ENCODE results near the gene PDGFA. TPM values are rescaled to one million over a fixed set of nuclear protein-coding genes. Genes with fewer than 3 reads are reported as not detected.

The PDGFA gene
- total and polyA plus RNA-seq, 5 experiments from 2014 or later, result 0.21 to 0.30 TPM; not detected in 3

DNA sequence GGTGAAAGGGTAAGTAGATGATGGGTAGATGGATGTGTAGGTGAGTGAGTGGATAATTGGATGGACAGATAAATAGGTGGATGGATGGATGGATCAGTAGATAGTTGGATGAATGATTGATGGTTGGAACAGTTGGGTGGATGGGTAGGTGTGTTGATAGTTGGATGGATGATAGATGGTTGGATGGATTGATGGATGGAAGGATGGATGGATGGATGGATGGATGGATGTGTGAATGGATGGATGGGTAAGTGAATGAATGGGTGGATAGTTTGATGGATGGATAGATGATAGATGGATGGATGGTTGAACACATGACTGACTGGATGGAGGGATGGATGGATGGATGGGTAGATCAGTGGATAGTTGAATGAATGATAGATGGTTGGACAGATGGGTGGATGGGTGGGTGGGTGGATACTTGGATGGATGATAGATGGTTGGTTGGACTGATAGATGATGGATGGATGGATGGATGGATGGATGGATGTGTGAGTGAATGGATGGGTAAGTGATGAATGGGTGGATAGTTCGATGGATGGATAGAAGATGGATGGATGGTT, 37.0 kb downstream of the PDGFA start:
- no peak for ATAC-seq
- H3K36me3 Mint-ChIP-seq, result peaks cover 0 to 6% (median 0%) of the 10 kb centered on the region in 3 donors
- DNase-seq, result no peak
- H3K27ac Mint-ChIP-seq, result no peak overlapping the region
- no peak overlapping the region for H3K4me3 Mint-ChIP-seq
- peaks cover 0 to 16% (median 0%) of the 10 kb centered on the region in 9 donors for H3K9me3 Mint-ChIP-seq
- peaks cover 0 to 16% (median 8%) of the 10 kb centered on the region in 5 donors for H3K27me3 Mint-ChIP-seq
- peaks cover 0 to 2% (median 0%) of the 10 kb centered on the region in 4 donors for H3K4me1 Mint-ChIP-seq
- POLR2A ChIA-PET, result no interaction called here

DNA sequence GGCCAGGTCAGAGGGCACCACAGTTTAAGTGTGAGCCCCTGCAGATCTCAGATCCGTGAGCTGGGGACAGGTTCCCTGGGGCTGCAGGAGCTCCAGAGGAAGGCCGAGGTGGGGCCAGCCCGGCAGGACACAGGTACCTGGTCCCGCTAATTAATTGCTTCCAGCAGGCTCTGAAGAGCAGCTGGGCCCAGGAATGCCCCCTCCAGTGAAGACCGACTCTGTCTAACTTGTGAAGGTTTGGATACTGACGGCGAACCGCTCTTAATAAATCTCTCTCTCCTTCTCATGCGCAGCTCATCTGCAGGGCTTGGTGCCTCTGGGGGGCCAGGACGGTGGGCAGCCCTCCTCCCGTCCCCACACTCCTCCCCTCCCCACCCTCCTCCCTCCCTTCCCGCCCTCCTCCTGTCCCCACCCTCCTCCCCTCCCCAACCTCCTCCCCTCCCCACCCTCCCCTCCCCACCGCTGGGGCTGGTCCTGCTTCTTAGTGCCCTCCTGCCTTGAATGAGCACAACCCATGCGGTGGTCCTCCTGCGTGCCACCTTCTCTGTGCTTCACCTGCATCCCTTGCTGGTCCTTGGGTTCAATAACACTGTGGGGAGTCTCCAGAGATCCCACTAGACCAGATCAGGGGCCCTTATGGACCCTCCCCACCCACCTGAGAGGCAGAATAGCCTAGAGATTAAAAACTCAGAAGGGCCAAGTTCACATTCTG, 38.3 kb downstream of the PDGFA start:
- H3K9me3 Mint-ChIP-seq, result peaks cover 0 to 16% (median 0%) of the 10 kb centered on the region in 9 donors
- no peak overlapping the region for H3K27ac Mint-ChIP-seq
- ATAC-seq, result no peak
- POLR2A ChIA-PET, result no interaction called here
- DNase-seq, result peak in 1 of 10 donors; percentile 54
- peaks cover 0 to 6% (median 0%) of the 10 kb centered on the region in 3 donors for H3K36me3 Mint-ChIP-seq
- peaks cover 0 to 12% (median 8%) of the 10 kb centered on the region in 5 donors for H3K27me3 Mint-ChIP-seq
- peaks cover 0 to 2% (median 0%) of the 10 kb centered on the region in 4 donors for H3K4me1 Mint-ChIP-seq
- no peak overlapping the region for H3K4me3 Mint-ChIP-seq

GRCh38 chr7:480531-481218, 39.0 kb downstream of the PDGFA start:
- DNase-seq, result peak in 1 of 10 donors; percentile 59
- Mint-ChIP-seq H3K4me3 (no peak overlapping the region), H3K27ac (no peak overlapping the region), H3K36me3 (peaks cover 0 to 6% (median 0%) of the 10 kb centered on the region in 3 donors), H3K4me1 (peaks cover 0 to 2% (median 0%) of the 10 kb centered on the region in 4 donors), H3K27me3 (peaks cover 0 to 9% (median 8%) of the 10 kb centered on the region in 5 donors), H3K9me3 (peaks cover 0 to 16% (median 0%) of the 10 kb centered on the region in 9 donors)
- POLR2A ChIA-PET, result no interaction called here
- ATAC-seq, result no peak

DNA sequence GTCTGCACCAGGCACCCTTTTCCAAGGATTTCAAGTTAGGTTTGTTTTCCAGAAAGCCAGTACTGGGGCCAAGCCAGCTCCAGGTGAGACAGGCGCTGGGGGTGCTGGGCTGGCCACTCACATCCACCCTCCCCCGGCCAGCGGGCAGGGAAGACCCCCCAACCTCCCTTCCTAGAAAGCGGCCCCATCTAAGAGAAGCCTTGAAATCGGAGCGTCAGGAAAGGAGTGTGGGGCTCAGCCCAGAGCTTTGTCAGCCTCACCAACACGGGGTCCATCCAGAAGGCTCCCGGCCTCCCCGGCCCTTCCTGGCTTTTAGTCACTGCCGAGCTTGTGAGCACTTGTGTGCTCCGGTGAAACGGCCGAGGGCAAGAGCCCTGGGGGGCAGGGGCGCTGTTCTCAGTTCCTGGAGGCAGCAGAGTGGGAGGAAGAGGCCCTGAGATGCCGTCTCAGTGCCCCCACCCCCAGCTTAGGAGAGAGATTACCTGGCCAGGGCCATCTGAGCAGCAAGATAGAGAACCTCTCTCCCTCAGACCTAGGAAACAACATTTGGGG, 39.6 kb downstream of the PDGFA start:
- Mint-ChIP-seq H3K4me1 (peaks cover 0 to 2% (median 0%) of the 10 kb centered on the region in 4 donors), H3K27ac (peak overlapping the region in 1 of 10 donors; percentile 59), H3K36me3 (peaks cover 0 to 6% (median 0%) of the 10 kb centered on the region in 3 donors), H3K4me3 (no peak overlapping the region), H3K9me3 (peaks cover 0 to 16% (median 0%) of the 10 kb centered on the region in 9 donors), H3K27me3 (peaks cover 0 to 9% (median 8%) of the 10 kb centered on the region in 5 donors)
- ATAC-seq (no peak), DNase-seq (peak in 1 of 10 donors; percentile 61)
- POLR2A ChIA-PET, result no interaction called here

GRCh38 chr7:479115-479947, 40.3 kb downstream of the PDGFA start:
- POLR2A ChIA-PET, result no interaction called here
- DNase-seq, result peak in 1 of 10 donors; percentile 40
- peak overlapping the region in 2 of 10 donors; percentile 34 to 59 for H3K27ac Mint-ChIP-seq

DNA sequence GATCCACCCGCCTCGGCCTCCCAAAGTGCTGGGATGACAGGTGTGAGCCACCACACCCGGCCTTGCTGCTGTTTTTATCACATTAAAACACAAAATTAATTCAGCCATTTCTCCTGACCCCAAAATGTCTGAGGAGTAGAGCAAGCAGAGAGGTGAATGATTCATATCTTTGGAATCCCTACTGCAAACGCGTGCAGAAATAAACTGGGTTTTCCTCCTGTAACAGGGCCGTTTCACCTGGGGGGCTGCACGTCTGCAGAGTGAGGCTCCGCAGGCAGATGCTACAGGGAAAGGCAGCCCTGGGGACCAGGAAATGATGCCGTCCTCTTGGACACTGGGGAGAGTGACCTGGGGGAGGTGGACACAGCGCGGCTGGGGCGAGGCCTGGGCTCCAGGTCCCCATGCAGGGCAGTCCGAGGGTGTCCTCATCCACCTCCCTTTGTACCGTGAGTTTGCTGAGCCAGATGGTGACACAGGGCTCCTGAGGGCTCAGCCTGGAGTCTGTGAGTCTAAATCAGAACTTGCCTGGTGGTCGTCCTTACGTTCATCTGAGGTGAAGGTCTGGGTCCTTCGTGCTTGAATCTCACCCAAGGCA, 41.9 kb downstream of the PDGFA start:
- H3K4me3 Mint-ChIP-seq, result no peak overlapping the region
- peaks cover 0 to 6% (median 5%) of the 10 kb centered on the region in 5 donors for H3K27me3 Mint-ChIP-seq
- POLR2A ChIA-PET, result no interaction called here
- ATAC-seq (no peak), DNase-seq (no peak)
- H3K27ac Mint-ChIP-seq, result no peak overlapping the region
- H3K9me3 Mint-ChIP-seq, result peaks cover 0 to 12% (median 0%) of the 10 kb centered on the region in 9 donors
- peaks cover 0 to 2% (median 0%) of the 10 kb centered on the region in 4 donors for H3K4me1 Mint-ChIP-seq
- peaks cover 0 to 4% (median 0%) of the 10 kb centered on the region in 3 donors for H3K36me3 Mint-ChIP-seq

More at GRCh38 chr7:479115-479947, 40.3 kb downstream of the PDGFA start:
- Mint-ChIP-seq H3K36me3 (peaks cover 0 to 6% (median 0%) of the 10 kb centered on the region in 3 donors), H3K27me3 (peaks cover 0 to 9% (median 8%) of the 10 kb centered on the region in 5 donors), H3K4me1 (peaks cover 0 to 2% (median 0%) of the 10 kb centered on the region in 4 donors), H3K4me3 (no peak overlapping the region), H3K9me3 (peaks cover 0 to 16% (median 0%) of the 10 kb centered on the region in 9 donors)
- no peak for ATAC-seq

- Mint-ChIP-seq H3K4me1 (peaks cover 0 to 4% (median under 1%) of the 10 kb centered on the region in 4 donors), H3K9me3 (peaks cover 0 to 3% (median 0%) of the 10 kb centered on the region in 9 donors), H3K27me3 (peaks cover 0 to 3% (median 0%) of the 10 kb centered on the region in 5 donors), H3K27ac (no peak overlapping the region), H3K36me3 (no peaks in the 10 kb centered on the region), H3K4me3 (no peak overlapping the region)
- POLR2A ChIA-PET, result no interaction called here
- ATAC-seq (no peak), DNase-seq (no peak)
Observed at GRCh38 chr7:476736-477360, 42.8 kb downstream of the PDGFA start.

DNA sequence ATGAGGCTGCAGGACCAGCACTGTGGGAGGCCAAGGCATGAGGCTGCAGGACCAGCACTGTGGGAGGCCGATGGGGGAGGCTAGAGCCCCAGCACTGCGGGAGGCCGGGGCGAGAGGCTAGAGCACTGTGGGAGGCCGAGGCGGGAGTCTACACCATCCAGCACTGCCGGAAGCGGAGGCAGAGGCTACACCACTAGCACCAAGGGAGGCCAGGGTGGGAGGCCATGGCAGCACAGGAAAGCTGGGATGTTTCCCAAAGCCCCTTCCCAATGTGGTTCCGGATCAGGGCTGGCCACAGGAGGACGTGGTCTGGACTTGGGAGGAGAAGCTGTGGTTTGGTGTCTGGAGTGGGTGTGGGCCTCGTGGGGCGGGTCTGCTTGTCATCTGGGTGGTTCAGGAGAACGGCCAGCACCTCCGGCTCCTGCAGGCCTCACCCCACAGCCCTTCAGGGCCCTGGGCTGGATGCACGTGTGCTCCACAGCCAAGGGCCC, 43.6 kb downstream of the PDGFA start:
- Mint-ChIP-seq H3K27ac (peak overlapping the region in 1 of 10 donors; percentile 5), H3K36me3 (no peaks in the 10 kb centered on the region), H3K4me3 (no peak overlapping the region), H3K27me3 (peaks cover 0 to 3% (median 0%) of the 10 kb centered on the region in 5 donors), H3K9me3 (peaks cover 0 to 3% (median 0%) of the 10 kb centered on the region in 9 donors), H3K4me1 (peaks cover 0 to 7% (median under 1%) of the 10 kb centered on the region in 4 donors)
- POLR2A ChIA-PET, result no interaction called here
- no peak for ATAC-seq
- no peak for DNase-seq

DNA sequence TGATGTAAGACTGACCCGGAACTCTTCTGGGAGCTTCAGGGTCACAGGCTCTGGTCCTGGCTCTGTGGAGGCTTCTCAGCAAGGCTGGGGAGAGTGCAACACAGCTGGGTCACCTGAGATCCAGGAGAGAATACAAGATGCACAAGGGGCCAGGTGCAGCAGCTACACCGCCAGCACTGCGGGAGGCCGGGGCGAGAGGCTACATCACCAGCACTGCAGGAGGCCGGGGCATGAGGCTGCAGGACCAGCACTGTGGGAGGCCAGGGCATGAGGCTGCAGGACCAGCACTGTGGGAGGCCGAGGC, 44.3 kb downstream of the PDGFA start:
- no peaks in the 10 kb centered on the region for H3K36me3 Mint-ChIP-seq
- peaks cover 0 to 3% (median 0%) of the 10 kb centered on the region in 9 donors for H3K9me3 Mint-ChIP-seq
- no peak overlapping the region for H3K4me3 Mint-ChIP-seq
- H3K27me3 Mint-ChIP-seq, result peaks cover 0 to 3% (median 0%) of the 10 kb centered on the region in 5 donors
- ATAC-seq, result no peak
- peaks cover 0 to 7% (median under 1%) of the 10 kb centered on the region in 4 donors for H3K4me1 Mint-ChIP-seq
- peak overlapping the region in 2 of 10 donors; percentile 46 to 61 for H3K27ac Mint-ChIP-seq
- DNase-seq, result no peak
- POLR2A ChIA-PET, result no interaction called here

GRCh38 chr7:474605-475424, 44.8 kb downstream of the PDGFA start:
- no peak overlapping the region for H3K4me3 Mint-ChIP-seq
- ATAC-seq (no peak), DNase-seq (peak in 1 of 10 donors; percentile 57)
- peaks cover 0 to 3% (median 0%) of the 10 kb centered on the region in 5 donors for H3K27me3 Mint-ChIP-seq
- POLR2A ChIA-PET, result no interaction called here
- H3K4me1 Mint-ChIP-seq, result peaks cover 0 to 7% (median under 1%) of the 10 kb centered on the region in 4 donors
- H3K36me3 Mint-ChIP-seq, result no peaks in the 10 kb centered on the region
- H3K27ac Mint-ChIP-seq, result peak overlapping the region in 2 of 10 donors; percentile 46 to 61
- peaks cover 0 to 3% (median 0%) of the 10 kb centered on the region in 9 donors for H3K9me3 Mint-ChIP-seq

Measured in naive thymus-derived CD8-positive, alpha-beta T cell (primary cell).